Fibroblast of skin of back (primary cell): ENCODE data around the gene BRD7.

Experiments used
- DNase-seq: peaks from one replicate; pipeline ENCODE4 v3.0.0-alpha.2; 2013

Gene BRD7

DNA sequence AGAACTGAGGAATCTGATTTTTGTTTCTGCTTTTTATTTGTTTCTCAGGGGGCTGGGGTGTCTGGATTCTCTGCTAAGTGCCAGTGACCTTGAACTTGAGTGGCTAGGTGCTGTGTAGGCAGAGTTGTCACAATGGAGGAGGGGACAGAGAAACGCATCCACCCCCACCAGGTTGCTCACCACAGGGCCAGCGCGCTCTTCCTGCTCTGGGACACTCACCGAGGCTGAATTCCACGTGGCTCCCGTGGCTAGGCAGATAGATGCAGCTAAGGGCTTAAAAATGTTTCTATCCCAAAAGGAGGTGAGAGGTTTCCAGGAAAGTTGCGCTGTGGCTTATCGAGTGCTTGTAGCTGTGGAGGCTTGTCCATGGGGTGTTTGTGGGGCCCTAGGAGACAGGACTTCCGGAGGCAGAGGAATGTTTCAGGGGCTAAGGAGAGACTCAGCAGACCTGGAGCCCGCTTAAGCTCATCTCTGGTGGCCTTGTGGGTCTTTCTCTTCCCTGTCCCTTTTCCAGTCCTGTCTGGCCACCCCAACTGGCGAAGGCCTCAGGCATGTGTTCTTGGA is 65.7 kb downstream of the BRD7 start:
- DNase-seq = peak; percentile 17

DNA sequence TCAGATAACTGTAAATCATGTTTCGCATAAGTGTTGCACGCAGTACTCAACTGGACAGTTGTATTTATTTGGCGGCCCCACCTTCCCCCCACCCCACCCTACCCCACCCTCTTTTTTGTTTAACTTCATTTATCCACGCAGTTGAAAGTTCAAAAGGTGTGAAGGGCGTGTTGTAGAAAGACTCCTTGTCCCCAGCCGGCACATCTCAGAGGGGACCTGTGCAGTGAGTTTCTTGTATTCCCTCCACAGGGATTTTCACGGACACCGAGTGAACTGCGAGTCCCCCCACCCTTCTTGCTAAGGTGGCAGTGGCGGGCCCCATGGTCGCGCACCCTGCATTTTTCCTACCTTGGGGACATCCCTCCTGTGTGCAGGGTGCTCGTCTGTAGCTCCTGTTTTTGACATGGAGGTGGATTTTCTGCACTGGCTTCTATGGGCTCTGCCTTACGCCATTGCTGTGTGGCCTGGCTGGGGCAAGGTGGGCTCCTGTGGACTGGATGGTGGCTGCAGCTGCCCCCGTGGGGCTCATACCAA is 66.2 kb downstream of the BRD7 start:
- DNase-seq = no peak

DNA sequence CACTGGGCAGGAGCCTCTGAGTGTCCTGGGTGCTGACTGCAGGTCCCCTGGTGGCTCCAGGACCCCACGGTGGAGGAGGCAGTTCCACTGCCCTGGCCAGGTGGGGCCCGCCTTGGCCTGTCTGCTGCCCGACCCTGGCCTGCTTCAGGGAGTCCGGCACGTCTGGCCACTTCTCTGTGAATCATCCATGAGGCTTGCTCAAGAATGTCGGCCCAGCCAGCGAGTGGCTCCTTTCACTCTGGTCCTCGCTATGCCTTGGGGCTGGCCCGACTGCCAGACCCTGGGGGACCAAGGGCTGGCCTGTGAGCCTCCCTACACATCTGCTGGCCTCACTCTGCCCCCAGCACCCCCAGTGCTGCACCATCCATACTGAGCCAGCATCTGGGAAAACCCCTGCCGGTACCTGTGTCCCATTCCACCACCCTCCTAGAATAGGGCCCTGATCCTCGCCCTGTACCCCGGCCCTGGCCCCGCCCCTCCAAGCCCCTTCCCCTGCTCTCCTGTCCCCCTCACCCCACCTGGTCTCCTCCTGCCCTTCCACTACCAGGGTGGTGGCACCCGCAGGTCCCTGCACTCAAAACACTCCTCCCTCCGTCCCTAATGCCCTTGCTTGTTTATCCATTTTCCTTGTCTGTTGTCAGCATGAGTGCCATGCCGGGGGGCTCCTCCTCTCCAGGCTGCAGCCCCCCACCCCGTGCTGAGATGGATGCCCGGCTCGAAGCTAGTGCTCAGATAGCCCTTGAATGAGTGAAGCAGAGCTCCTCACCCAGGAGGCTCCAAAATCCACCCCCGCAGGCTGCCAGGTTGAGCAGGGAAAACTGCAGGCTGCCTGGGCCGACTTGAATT is 66.9 kb downstream of the BRD7 start:
- DNase-seq = peak; percentile 57

DNA sequence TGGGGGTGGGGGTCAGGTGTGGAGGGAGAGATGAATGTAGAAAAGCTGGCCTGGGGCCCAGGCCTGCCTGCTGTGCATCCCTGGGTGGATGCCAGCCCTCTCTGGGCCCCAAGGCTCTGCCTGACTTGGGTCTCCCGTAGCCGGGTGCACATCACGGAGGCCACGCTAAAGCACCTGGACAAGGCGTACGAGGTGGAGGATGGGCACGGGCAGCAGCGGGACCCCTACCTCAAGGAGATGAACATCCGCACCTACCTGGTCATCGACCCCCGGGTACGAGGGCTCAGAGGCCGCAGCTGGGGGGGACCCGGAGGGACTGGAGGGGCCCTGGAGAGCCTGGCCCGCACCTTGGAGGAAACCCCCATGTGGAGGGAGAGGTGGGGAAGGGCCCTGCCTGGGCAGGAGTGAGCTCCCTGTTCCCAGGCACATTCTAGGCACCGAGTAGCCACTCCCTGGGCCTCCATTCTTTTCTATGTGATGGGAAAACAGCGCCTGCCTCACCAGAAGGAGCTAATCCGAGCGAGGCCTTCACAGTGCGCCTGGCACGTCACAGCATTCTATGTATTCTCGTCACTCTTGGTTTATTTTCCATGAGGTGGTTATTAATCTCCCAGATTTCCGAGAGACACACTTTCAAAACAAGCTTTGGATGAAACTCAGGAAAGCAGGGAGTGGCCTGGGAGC is 67.7 kb downstream of the BRD7 start:
- no peak for DNase-seq

DNA sequence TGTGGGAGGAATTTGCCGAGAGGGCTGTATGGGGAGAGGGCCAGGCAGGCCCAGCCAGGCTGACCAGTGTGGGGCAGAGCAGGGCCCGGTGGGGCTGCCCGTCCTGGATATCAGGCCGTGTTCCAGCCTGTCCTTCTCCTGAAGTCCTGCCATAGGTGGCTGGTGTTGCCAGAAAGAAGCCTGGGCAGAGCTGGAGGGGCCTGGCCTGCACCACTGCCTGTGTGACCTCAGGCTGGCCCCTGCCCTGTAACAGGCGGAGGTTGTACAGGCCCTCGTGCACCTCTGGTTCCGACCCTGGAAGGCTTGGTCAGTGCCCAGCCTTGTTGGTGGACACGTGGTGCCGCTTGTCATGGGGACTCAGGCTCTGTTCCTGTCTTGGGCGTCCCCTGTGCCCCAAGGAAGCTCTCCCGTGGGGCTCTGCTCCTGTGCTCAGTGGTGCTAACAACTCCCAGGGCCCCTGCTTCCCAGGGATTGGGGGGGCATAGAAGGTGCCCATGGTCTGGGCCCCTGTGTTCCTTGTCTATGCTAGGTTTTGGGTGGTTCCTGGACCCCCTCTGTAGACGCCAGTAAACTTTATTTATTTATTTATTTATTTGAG is 69.2 kb downstream of the BRD7 start:
- no peak for DNase-seq

DNA sequence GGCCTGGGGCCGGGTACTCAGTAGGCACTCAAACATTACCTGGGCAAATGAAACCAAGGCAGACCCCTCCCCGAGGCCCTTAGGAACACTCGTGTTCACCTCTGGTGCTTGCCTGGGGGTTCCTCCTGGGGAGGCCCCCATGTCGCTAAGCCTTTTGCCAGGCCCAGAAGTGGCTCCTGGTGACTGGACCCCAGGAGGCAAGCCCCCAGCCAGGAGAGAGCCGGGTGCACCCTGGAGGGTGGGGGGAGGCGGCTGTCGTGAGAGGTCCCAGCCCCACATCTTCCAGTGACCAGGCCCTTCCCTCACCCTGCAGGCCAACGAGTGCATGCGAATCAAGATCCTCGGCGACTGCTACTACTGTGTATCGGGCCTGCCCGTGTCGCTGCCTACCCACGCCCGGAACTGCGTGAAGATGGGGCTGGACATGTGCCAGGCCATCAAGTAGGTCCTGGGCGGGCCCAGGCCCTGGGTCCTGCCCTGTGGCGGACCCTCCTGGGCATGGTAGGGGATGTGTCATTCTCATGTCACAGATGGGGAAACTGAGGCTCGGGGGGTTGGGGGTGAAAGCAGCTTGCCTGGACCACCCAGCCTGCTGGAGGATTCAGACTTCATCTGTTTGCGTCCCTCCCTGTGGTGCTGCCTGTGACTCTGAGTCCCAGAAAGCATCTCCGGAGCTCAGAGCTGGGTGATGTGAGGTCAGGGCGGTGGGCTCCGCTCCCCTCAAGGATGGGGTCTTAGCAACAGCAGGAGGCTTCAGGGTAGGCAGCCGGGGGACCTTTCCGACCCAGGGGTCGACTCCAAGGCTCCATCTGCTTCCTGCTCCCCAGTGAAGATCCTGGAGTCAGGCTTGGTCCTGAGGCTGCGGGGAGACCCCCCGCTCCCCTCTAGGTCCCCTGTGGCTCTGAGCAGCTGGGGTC is 69.9 kb downstream of the BRD7 start:
- no peak for DNase-seq

DNA sequence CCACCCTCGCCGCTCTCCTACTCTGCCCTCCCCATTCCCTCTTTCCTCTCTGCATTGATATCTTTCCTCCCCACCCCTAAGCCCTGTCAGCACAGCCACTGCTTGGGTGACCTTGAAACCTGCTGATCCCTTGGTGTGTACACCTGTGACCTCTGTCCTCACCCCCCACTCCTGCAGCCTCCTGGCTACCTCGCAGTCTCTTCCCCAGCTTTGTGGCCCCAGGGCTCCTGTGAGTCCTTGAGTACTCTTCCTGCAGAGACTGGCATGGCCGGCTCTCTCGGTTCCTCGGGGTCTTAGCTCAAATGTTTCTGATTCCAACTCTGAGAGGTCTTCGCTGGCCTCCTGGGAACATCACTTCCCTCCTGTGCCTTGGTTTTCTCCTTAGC is 70.7 kb downstream of the BRD7 start:
- no peak for DNase-seq

DNA sequence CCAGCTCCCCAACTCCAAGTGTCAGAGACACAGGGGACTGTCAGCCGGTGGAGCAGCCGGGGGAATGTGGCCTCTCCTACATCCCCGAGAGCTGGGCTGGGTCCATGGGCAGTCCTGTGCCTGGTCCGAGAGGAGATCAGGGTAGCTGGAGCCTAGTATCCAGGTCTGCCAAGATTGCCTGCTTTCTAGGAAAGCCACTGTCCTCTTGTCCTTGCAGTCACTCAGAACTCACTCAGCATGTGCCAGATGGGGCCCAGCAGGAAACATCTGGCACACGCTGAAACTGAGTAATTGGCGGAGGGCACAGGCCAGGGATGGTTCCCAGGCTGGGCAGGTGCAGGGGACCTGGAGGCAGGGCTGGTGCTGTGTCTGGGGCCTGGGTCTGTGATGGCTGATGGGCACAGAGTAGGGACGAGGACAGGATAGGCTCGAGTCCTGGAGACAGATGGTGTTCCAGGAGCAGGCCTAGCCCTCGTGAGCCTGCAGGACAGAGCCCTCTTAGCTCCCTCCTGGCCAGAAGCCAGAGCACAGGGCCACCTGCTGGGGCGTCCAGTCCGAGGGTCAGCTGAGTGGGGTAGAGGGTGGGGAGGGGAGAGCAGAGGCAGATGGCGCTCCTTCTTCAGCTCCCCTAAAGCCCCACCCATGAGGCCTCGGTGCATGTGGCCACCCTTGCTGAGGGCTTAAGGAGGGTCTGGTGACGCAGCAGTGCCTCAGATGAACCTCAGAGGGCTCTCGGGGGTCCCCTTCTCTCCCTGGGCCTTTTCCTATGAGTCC is 71.3 kb downstream of the BRD7 start:
- no peak for DNase-seq

DNA sequence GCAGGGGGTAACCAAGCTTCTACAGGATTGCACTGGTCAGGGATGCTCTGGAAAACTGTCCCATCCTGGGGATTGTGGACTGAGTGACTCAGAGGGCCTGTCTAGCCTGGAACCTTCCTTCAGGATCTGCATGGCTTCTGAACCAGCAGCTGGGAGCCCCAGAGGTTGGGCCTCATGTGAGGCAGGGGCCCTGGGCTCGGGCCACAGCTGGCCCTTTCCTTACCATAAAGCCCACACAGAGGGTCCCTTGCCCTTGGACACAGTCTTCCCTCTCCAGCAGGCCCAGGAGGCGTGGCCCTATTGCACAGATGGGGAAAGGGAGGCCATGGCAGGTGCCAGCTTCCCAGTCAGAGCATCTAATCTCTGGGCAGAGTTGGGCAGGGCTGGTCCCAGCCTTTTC is 72.0 kb downstream of the BRD7 start:
- no peak for DNase-seq

DNA sequence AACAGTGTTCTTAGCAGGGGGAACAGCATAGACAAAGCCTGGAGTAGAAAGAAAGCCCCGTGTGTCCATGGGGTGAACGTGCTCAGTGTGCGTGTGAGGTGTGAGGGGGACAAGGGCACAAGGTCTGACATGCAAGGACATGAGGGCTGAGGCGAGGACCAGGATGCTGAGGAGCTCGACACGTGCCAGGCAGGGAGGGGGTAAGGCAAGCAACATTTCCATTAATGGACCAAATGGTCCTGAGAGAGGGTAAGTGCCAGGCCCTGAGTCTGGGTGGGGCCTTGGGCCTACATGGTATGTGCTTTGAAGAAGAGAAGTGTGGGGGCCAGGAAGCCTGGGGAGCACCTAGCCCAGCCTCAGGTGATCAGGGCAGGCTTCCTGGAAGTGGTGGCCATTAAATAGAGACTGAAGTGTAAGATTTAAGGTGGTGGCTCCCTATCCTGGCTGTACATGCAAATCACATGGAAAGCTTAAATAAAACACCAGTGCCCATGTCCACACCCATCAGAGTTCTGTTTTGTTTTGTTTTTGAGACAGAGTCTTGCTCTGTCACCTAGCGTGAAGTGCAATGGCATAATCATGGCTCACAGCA is 73.2 kb downstream of the BRD7 start:
- DNase-seq = no peak

DNA sequence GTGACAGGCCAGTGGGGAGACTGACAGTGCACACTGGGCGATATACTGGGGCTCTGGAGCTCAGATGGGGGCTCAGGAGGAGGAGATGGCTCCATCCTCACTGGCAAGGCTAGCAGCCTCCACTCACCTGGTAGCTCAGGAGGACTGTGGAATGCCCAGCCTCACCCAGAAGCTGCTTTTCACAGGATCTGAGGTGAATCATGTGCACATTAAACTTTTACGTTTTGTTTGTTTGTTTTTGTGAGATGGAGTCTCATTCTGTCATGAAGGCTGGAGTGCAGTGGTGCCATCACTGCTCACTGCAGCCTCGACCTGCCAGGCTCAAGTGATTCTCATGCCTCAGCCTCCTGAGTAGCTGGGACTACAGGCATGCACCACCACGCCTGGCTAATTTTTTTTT is 73.8 kb downstream of the BRD7 start:
- DNase-seq = no peak

DNA sequence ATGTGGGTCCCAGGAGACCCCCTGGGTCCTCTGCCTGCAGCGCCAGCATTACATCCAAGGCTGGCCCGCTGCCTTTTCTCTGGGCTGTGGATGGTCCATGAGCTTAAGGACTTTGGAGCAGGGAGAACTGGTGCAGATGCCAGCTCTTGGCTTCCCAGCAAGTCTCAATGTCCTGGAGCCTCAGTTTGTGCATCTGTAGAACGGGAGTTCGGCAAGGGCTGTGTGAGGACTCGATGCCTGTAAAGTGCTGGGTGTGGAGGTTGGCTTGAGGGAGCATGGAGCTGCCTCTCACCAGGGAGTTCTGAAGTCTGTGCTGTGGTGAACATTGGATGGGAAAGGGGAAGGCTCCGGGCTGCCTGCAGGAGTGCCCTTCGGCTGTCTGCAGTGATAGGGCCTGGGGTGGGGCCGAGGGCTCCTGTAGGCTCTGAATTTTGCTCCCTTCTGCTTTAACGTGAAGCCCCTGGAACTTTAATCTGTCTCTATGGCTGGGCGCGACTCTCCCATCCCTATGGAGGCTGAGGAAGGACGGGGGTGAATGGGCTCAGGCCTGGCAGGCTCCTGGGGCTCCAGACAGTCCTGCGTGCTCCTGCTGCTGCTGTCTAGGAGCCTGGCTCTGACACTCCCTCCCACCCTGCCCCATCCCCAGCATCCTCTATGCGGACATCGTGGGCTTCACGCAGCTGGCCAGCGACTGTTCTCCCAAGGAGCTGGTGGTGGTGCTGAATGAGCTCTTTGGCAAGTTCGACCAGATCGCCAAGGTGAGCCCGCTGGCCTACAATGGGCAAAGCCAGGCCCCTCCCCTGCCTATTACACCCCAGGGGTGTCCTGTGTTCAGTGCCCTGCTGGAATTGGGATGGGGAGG is 74.6 kb downstream of the BRD7 start:
- DNase-seq = no peak

DNA sequence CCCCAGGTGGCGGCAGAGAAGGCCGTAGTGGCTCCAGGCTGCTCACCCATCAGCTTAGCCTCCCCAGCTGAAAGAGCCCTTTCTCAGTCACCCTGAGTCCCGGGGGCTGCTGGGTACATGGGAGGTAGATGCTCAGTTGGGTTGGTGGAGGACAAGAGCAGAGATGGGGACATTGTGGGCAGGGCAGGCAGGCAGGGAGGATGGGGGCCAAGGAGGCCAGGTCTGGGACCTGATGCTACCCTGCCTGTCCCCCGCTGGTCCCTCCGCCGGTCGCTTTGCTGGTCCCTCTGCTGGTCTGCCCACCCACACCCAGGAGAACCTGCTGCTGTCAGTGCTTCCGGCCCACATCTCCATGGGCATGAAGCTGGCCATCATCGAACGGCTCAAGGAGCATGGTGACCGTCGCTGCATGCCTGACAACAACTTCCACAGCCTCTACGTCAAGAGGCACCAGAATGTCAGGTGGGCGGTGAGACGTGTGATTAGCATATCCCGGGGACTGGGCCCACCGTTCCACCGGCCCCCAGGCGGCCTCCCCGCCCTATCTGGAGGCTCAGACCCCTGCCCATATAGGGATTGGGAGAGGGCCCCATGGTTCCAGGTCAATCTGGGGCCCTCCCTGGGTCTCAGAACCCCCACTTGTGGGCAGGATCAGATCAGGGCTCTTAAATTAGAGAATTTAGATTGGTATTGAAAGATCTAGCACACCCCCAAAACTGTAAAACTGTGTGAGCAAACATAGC is 75.6 kb downstream of the BRD7 start:
- no peak for DNase-seq

DNA sequence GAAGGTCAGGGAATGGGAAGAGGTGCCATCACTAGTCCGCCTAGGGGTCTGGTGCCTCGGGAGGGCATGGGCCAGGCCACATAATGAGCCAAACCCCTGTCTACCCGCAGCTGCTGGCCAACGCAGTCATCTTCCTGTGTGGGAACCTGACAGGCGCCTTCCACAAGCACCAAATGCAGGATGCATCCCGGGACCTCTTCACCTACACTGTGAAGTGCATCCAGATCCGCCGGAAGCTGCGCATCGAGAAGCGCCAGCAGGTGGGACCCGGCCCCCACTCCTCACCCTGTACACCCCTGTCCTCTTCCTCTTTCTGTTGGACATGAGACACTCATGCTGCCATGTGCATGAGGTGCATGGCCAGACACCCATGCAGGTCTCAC is 76.2 kb downstream of the BRD7 start:
- no peak for DNase-seq

DNA sequence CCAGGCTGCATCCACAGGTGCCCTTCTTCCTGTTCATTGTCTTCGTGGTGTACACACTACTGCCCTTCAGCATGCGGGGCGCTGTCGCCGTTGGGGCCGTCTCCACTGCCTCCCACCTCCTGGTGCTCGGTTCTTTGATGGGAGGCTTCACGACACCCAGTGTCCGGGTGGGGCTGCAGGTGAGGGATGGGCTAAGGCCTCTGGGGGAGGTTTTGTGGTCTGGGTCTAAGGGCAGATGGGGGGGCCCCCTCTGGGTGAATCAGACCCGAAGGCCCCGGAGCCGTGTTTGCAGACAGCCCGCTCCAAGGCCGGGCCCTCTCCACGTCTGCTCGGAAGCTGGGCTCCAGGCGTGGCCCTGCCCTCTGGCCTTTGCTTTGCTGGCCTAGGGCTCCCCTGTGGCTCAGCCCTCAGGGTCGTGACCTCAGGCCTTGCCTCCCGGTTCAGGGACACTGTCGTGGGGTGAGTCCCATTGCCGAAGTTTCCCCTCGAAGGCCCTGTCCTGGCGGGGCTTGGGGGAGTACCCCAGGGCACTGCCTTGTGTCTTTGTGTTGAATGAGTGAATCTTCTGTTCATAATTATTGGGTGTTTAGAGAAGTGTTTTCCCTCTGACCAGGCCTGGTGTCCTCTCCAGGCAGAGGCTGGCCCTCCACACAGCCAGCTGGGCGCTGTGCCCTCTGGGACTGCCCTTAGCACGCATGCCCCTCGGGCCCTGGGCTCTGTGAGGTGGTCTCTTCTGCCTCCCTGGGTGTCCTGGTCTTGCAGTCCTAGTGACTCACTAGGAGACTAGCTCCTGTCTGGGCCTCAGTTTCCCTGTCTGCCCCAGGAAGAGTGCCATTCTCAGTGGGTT is 76.8 kb downstream of the BRD7 start:
- no peak for DNase-seq

DNA sequence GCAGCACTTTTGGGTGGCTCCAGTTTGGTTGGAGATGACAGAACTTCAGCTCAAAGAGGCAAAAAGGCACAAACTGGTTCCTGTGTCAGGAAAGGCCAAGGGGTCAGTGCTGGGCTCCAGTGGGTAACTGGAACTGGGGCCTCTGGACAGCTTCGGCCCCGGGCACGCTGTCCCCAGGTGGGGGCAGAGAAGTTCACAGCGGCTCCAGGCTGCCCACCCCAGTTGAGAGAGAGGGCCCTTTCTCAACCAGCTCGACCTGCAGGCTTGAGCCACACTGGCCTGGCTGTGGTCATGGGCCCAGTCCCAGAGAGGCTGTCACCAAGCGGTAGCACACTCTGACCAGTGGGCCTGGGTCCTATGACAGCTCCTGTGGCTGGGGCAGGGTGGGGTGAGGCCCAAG is 77.9 kb downstream of the BRD7 start:
- no peak for DNase-seq

DNA sequence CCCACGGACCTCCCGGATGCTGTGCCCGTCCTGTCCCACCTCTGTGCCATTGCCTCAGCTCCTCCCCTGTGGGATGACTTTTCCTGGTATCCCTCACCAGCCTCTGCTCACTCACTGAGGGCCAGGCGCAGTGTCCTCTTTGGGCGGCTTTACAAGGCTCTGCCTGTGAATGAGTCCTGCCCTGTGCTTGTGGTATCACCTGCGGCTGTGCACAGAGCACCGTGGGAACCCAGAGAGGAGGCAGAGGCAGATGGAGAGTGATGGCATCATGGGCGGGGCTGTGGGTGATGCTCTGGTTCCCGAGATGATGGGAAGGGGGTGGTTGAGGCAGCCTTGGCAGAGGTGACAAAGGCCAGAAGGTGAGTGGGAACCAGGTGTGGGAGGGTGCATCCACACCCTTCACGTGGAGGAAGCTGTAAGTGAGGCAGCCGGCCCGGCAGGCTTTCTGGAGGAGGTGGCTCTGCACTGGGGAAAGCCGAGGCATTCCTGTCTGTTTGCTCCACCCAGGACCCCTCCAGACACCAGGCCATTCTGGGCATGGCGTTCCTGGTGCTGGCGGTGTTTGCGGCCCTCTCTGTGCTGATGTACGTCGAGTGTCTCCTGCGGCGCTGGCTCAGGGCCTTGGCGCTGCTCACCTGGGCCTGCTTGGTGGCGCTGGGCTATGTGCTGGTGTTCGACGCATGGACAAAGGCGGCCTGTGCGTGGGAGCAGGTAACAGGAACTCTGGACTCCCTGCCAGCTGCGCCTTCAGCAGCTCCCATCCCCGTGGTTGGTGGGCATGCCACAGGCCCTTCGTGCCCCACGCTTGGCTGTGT is 78.6 kb downstream of the BRD7 start:
- no peak for DNase-seq
